ENCODE results near the gene FARSB.
"Not testable (repeated sequence)": the region's sequence is repeated elsewhere in the genome, so short reads cannot be mapped to it uniquely, and the experiment has no call there.

FARSB gene

DNA sequence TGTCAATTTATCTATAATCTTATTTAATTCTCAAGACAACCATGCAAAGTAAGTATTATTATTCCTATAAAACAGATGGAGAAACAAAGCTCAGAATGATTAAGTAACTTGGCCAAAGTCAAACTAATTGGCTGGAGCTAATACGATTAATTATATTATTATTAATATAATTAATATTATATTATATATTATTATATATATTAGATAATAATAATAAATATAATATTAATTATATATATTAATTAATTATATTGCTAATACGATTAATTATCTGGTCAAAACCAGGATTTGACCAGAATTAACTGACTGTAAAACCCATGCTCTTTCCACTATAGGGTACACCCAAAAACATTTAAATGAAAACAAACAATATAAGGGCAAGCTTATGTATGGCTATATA, 52.4 kb downstream of the FARSB start:
- no peak for DNase-seq

DNA sequence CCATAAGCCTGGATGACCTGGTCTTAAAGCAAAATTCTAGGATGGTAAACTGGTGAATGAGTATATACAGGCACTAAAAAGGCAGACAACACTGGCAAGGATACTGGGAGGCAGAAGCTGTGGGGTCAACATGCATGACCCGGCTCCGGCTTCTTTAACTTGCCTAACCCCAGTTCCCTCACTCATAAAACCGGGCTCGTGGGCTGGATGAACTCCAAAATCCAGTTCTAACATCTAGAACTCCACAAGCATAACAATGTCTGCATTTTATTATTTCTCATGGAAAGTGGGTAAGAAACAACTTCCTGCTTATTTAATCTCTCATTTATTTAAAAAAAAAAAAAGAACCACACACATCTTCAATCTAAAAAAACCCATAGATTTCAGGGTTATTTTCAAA, 57.3 kb downstream of the FARSB start:
- no peak for DNase-seq

DNA sequence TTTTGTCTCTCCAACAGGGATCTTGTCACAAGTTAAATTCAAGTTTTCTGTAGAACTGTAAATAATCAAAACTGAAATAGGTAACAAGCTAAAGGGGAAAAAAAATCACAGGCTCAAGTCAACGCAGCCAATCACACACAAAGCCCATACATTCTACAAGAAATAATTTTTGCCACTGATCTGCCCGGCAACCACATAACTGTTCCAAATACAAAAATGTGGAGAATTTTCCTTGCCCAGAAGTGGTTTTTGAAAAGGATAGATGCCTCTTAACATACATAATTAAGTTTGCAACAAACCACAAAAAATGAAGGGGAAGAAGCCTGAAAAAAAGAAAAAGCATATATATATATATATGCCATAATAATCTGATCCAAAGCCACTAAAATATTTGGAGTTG, 60.3 kb downstream of the FARSB start:
- DNase-seq: no peak

DNA sequence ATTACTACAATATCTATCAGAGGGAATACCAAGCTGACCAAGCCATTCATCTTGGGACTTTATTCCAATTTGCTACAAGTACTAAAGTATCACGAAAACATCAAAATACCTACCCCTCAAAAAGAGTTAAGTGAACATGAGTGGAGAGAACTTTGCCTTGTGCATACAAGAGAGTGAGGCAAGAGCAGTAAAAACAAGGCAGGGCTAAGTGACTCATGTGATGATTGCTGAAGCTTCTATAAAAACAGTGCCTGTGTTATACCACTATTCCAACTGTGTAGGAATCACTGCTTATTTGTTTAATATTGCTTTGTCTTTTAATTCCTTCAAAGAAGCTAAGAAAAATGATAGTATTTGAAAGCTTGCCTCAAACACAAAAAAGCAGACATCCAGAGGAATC, 61.2 kb downstream of the FARSB start:
- DNase-seq: no peak

DNA sequence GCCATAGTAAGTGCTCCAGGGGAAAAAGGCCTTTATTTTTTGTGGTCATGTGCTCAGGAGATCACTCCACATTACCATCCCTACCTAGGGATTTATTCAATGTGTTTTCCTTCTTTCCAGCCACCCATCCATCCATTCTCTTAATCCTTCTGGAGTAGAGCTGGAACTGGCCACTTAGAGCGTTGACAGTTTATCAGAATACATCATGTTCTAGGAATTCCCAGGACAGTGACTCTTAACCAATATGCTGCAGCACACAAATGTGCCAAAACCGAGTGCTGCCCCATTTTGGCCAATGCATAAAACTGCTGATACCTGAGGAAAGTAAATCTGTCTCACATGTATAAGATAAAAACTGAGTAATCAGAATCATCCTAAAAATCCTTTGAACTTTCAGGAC, 63.7 kb downstream of the FARSB start:
- no peak for DNase-seq

DNA sequence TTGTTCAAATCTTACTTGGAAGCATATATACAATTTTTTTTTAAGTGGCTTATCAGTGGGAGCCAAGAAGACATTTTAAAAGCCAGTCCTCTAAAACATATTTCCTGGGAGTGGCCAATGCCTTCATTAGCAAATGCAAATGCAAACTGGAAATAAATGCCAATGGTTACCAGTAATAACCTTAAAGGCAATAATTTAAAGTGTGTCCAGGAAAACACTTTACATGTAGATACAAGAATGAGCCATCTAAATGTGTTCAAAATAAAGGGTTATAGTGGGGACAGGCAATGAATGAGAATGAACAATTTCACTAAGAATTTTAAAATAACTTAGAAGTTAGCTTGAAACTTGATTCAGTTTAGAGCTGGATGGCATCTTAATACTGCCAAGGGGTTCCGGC, 64.2 kb downstream of the FARSB start:
- no peak for DNase-seq

DNA sequence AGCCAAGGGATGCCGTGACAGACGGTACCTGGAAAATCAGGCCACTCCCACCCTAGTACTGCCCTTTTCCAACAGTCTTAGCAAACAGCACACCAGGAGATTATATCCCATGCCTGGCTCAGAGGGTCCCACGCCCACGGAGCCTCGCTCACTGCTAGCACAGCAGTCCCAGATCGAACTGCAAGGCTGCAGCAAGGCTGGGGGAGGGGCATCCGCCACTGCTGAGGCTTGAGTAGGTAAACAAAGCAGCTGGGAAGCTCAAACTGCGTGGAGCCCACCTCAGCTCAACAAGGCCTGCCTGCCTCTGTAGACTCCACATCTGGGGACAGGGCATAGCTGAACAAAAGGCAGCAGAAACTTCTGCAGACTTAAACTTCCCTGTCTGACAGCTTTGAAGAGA, 71.3 kb downstream of the FARSB start:
- DNase-seq: not testable (repeated sequence)

DNA sequence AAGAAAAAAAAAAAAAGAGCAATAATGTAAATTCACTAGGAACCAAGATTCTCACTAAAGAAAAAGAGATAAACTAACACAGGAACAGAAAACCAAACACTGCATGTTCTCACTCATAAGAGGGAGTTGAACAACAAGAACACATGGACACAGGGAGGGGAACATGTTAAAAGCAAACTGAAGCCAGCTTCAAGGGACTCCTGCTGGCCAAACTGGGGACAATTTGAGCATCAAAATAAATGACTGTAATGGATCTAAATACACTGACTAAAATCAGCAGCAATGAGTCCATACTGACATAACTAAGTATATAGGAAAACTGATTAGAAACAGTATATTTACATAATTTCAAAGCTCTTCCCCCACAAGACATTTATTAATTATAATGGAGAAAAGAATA, 73.0 kb downstream of the FARSB start:
- DNase-seq: no peak

DNA sequence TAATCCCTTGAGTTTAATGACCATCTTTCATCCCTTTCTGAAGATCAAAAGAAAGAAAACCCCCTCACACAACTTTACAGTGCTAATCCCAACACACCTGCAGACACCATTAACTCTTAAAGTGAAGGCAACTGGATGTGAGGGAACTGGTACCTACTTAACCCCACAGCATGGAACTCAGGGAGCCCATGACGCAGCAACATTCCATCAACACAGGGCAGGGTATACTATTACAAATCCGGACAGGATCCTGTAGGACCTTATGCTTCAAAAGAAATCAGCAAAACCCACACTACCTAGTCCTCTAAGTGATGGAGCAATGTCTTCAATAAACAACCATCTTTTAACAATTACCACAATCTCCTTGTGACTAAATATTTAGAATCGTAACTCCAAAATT, 78.6 kb downstream of the FARSB start:
- no peak for DNase-seq

DNA sequence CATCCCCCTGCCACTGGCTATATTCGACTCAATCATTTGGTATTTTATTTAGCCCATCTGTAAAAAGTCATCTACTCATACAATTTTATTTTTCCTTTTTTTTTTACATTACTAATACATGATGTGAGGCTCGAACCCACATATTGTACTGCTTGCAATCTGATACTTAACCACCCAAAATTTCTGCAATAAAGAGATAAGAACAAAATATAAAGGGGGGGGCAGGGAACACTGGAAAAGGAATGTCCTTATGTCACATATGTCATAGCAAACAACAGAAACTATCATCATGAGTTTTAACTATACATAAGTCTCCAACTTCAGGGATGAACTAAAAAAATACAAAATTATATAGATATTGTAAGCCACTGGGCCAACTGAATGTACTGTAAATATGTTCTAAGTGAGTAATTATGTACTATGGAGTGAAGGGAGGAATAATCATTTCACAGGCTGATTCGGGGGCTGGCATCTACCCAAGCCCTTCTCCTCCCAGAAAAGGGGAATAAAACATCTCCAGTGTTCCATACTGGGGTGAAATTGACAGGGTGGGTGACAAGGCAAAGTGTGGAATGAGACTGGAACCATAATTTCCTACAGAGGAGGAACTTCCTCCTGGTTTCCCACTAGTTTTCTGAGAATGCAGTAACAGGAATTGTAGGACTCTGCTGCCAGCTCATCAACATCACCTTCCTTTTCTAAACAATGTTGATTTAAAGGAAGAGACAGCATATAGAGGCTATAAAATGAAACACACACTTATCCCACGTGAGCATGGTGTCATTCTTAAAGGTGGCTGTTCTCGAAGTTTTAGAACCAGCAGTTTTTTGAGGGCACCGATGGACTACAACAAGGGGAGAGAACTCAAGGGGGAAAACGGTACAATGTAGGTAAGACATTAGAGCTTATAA, 79.5 kb downstream of the FARSB start:
- no peak for DNase-seq

DNA sequence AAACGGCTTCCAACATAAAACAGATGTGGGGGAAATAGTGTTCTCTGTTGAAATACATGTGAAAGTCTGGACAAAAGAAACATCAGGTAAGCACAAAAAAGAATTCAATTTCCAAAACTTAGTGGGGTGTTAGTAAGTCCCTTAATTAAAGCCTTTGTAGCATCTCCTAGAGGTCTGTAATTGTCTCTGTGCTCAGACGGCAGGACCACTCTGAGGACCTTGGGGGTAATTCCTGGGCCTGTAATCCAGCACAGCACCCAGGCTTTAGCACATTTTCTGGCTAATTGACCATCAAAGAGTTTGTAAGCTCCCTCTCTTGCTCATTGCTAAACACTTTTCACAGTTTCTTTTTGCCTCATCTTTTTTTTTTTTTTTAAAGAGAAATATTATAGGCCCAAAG, 80.3 kb downstream of the FARSB start:
- DNase-seq: no peak

DNA sequence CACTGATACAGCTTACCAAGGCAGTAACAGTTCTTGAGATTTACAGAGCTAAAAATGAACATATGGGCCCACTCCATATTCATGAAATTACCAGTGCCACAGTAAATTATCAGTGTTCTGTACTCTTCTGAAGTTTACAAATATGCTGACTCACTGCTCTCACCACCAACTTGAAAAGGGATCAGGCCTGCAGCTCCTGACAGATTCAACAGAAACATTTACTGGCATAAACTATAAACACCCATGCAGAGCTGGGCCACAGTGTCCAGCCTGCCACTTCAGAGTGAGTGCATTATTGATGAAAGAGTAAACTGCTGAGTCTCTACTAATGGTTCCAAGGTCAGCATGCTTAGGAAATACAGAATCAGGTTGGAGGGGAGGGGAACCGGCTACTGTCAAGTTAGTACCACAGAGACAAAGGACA, 83.1 kb downstream of the FARSB start:
- DNase-seq: no peak

DNA sequence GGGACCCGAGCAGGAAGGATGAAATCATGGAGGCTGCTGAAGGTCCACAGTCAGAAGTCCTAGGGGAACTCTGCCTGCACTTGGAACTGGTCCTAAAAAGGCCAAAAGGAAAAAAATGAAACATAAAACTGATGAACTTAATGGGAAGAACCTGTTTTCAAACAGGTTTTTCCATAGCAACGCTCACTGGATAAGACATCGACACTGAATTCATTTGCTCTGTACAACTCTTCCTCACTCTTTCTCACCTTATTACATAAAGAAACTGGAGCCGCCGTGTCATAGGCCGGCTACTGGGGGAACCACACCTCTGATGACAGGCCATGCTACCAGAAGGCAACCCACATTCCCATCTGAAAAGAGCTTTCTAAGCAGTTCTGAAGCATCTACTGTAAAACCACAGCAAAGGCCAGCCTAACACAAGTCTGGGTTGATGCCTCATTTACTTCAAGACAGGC, 83.6 kb downstream of the FARSB start:
- DNase-seq: no peak

DNA sequence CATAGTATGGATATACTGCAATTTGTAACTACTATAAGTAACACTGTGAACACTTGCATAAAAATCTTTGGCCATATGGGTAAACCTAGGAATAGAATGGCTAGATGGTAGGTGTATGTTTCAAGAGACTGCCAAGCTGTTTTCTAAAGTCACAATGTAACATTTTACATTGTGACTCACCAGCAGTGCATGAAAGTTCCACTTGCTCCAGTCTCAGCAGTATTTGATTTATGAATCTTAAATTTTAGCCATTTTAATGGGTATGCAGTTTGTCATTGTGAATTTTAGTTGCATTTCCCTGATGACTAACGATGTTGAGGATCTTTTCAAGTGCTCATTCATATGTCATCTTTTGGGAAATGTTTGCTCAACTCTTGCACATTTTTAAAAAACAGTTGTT, 86.1 kb downstream of the FARSB start:
- no peak for DNase-seq

DNA sequence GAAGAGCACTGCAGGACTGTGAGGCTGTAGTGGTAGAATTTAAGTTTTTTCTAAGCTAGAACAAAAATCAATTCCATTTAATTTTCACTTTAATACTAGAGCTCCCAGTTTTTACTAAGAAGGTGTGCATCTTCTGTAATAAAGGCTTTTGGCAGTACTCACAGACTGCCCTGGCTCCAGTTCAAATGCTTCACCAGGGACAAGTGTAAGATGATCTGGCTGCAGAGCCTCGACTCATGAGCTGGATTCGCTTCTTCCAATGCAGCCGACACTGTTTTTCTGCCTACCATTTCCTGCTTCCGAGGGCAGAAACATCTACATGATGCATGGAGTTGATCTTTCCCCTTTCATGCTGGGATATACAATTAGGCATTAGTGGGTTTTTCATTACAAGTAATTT, 87.0 kb downstream of the FARSB start:
- no peak for DNase-seq

DNA sequence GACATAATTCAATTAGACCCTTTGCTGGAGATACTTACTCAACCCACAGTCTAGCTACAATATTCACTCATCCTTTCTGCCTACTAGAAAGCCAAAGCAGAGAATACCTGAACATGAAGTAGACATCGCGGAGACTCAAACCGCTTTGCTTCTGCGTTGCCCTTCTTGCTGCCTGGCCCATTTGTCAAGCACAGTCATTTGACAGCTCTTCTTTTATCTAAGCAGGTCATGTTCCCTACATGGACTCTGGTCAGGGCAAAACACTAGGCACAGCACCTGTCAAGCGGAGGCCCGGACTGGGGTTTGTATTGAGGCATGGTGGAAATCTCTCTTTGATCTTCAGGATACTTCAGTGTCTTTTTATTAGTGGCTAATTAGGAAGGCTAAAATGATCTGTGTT, 89.7 kb downstream of the FARSB start:
- DNase-seq: no peak

DNA sequence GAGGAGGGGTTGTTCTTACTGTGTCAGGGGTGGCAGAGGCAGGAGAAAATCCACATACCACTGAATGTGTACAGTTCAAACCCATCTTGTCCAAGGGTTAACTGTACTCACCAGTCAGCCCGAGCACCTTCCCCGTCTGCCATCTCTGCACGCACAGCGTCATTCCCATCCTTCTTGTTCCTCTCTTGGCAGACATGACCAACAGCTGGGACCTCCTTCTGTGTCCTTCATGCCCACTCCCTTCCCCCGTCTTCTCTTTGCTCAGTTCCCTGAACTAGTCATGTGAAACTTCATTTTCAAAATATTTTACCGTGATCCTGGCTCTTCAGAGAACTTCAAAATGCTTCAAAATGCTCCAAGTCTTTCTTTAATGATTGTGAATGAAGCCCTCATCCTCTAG, 92.0 kb downstream of the FARSB start:
- DNase-seq: no peak

DNA sequence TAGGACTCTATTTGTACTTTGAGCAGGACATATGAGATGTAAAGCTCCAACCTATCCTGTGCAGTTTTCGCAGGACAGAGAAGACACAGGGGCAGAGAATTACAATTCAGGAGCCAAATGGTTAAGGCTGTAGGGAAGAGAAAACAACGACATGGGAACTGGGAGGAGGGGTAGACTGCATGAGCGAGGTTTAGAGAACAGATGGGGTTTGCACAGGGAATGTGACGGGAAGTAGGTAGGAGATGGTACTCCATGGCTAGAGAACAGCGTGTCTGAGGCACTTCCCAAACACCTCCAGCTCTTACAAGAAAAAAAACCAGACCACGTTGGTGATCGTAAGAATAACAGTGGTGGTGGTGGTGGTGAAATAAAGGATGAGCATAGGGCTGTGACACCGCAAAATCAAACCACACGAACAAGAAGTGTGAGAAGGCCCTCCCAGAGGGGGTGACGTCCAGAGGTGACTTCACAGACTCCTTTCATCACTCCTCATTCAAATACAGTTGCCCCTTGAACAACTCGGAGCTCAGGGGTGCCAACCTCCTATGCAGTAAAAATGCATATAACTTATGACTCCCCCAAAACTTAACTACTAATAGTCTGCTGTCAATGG, 92.7 kb downstream of the FARSB start:
- no peak for DNase-seq

DNA sequence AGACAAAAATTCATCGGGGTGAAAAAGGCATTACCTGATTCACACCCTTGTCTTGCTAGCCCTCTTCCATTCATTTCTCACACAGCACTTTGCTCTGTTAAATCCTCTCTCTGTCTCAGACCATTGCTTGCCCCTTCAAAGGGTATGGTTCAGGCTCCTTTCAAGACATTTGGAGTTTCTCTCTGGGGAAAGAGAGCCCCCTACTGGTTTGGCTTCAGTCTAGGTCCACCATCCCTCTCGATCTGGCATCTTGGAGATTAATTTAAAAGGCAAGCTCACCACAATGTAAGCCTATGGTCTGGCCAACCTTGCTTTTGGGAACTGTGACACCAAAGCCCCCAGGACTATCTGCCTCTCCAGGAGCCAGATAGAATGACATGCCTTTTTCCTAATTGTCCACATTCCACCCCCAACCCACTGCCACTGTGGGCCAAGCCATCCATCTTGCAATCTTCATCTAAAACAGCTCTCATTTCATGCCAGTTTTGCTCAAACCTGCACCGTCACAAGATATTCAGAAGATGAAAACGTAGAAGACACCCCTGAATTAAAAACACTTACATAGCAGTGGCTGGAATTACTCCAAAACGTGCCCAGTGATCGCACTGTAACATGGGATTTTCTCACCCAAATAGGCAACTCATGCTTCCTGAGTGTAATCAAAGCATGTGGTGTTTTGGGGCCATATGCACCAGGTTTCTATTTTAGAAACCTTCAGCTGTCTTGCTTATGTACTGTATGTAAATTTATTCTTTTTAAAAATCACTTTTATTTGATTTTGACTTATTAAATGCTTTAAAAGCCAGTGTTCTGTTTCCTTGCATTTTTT, 93.9 kb downstream of the FARSB start:
- peak; percentile 37 for DNase-seq

DNA sequence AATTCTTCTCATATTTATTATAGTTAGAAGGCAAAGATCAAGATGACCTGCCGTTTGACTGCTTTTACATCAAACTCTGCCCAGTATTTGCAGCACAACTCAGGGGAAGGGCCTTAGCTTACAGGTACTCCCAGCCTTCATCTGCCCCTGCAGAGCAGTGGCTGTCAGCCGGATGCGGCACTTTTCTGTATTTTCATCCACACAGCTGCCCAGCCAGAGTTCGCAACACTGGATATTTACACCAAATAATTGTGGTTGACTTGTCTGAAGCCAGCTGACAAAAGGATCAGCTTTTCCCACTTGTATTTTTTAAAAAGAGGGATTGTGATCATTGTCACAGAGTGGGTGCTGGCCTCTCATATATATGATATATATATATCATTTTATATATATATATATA, 94.7 kb downstream of the FARSB start:
- DNase-seq: no peak

DNA sequence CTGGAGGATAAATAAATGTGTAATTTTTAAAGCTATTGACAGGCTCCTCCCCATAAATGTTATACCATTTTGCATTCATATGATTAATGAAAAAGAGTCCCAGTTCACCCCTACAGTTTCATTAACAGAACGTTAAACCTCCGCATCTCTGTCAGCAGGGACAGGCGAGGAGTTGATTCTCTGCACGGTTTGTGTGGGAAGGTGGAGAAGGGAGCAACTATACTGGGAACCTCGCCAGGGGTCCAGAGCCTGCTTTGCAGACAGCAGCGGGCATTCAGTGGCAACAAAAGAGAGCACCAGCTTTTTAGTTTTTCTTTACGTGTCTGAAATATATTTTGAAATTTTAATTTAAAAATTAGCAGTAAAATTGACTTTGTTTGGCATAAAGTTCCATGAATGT, 101.4 kb downstream of the FARSB start:
- no peak for DNase-seq

DNA sequence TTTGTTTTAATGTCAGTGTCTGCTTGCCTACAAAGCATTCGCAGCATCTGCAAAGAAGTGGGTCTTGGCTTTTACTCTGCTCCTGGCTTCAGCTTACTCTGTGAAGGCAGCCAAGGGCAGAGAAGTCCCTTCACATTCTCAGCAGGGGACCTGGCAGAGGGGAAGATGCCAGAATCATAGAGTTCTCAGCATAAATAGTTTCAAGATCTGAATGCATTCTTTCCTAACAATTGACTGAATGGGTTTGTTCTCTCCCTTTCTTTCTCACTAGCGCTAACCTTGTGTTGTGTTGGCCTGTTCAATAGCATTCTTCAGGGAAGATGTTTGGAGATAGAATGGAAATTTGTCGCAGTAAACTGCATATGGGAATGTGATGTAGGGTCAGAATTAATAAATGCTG, 106.9 kb downstream of the FARSB start:
- no peak for DNase-seq

DNA sequence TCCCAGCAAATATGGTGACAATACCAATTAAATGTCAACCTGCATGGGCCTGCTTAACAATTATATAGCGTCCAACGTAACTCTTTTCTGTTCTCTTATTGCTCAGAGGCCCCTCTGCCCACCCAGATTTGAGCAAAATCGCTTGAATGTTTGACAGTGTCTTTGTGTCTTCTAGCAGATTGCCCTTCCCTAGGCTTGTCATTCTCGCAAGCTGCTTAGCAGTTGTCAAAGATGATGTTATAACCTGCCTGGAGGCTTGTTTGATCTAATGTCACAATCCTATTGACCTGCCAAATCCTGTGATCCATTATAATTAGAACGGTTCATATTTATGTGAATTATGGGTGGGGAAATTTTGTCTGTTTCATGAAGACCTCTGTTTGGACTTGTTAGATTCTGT, 108.8 kb downstream of the FARSB start:
- no peak for DNase-seq

All from CD4-positive, alpha-beta T cell treated with Interleukin-17A for 4 hours (primary cell).